Colon (tissue), 2 donors: ENCODE measurements around the gene WDPCP.
"Not testable (repeated sequence)": the region's sequence is repeated elsewhere in the genome, so short reads cannot be mapped to it uniquely, and the experiment has no call there.

Source experiments
- FAIRE-seq: peaks from 2 replicates; lab custom pipeline; 2012; peaks lifted over from hg19 to GRCh38; lab: Jason Lieb, UNC
- donor health status: control.
- donor health status: control.

WDPCP gene

GRCh38 chr2:63357722-63358121, 230.6 kb downstream of the WDPCP start:
- not testable (repeated sequence) for FAIRE-seq

- no peak for FAIRE-seq
These were observed 240.9 kb downstream of the WDPCP start for GRCh38 chr2:63347361-63347760.

GRCh38 chr2:63346411-63346810, 241.9 kb downstream of the WDPCP start:
- no peak for FAIRE-seq

GRCh38 chr2:63345285-63345633, 243.0 kb downstream of the WDPCP start:
- FAIRE-seq, result no peak

GRCh38 chr2:63344575-63345284, 243.5 kb downstream of the WDPCP start:
- no peak for FAIRE-seq

GRCh38 chr2:63343397-63344109, 244.7 kb downstream of the WDPCP start:
- no peak for FAIRE-seq

- no peak for FAIRE-seq
These were observed 247.8 kb downstream of the WDPCP start for GRCh38 chr2:63340443-63340842.

GRCh38 chr2:63334910-63335309, 253.4 kb downstream of the WDPCP start:
- no peak for FAIRE-seq

GRCh38 chr2:63326473-63326872, 261.8 kb downstream of the WDPCP start:
- FAIRE-seq, result no peak

- FAIRE-seq, result not testable (repeated sequence)
These were observed 264.6 kb downstream of the WDPCP start for GRCh38 chr2:63323662-63324061.

GRCh38 chr2:63321973-63322372, 266.3 kb downstream of the WDPCP start:
- not testable (repeated sequence) for FAIRE-seq

GRCh38 chr2:63320669-63321068, 267.6 kb downstream of the WDPCP start:
- FAIRE-seq, result no peak

GRCh38 chr2:63310614-63311013, 277.7 kb downstream of the WDPCP start:
- FAIRE-seq, result no peak

- FAIRE-seq, result no peak
These were observed 286.8 kb downstream of the WDPCP start for GRCh38 chr2:63301481-63301880.

- no peak for FAIRE-seq
These were observed 287.4 kb downstream of the WDPCP start for GRCh38 chr2:63300835-63301234.

- FAIRE-seq, result no peak
These were observed 300.3 kb downstream of the WDPCP start for GRCh38 chr2:63287956-63288355.

- not testable (repeated sequence) for FAIRE-seq
These were observed 301.8 kb downstream of the WDPCP start for GRCh38 chr2:63286520-63286919.

- no peak for FAIRE-seq
These were observed 305.0 kb downstream of the WDPCP start for GRCh38 chr2:63283273-63283672.

- peak; percentile 10 for FAIRE-seq
These were observed 315.7 kb downstream of the WDPCP start for GRCh38 chr2:63272560-63272959.

- no peak for FAIRE-seq
These were observed 317.6 kb downstream of the WDPCP start for GRCh38 chr2:63270717-63271116.

GRCh38 chr2:63268946-63269345, 319.3 kb downstream of the WDPCP start:
- FAIRE-seq, result no peak

GRCh38 chr2:63261137-63261621, 327.1 kb downstream of the WDPCP start:
- no peak for FAIRE-seq

- no peak for FAIRE-seq
These were observed 330.8 kb downstream of the WDPCP start for GRCh38 chr2:63257473-63257872.

GRCh38 chr2:63249161-63249560, 339.1 kb downstream of the WDPCP start:
- FAIRE-seq, result no peak
